HG03565 (cell line): ENCODE results near the gene HDAC3.
"Not testable (repeated sequence)": the region's sequence is repeated elsewhere in the genome, so short reads cannot be mapped to it uniquely, and the experiment has no call there.

Experiments
- ATAC-seq: cut with Tn5 transposase; IDR thresholded peaks from one replicate; pipeline ENCODE4 v1.9.1; 2021; ENCODE audit warnings: mild to moderate bottlenecking, moderate library complexity; ENCODE audit not compliant: unreplicated experiment

HDAC3 gene

GRCh38 chr5:141636106-141636412 is 590 bp downstream of the HDAC3 start:
- no peak for ATAC-seq

GRCh38 chr5:141635646-141636045 is 1.0 kb downstream of the HDAC3 start:
- no peak for ATAC-seq

GRCh38 chr5:141634720-141635119 is 1.9 kb downstream of the HDAC3 start:
- ATAC-seq: no peak

- ATAC-seq: peak; percentile 81
Measured at GRCh38 chr5:141633871-141634561, 2.6 kb downstream of the HDAC3 start.

GRCh38 chr5:141632650-141633049 is 4.0 kb downstream of the HDAC3 start:
- no peak for ATAC-seq

- no peak for ATAC-seq
Measured at GRCh38 chr5:141630570-141631140, 6.0 kb downstream of the HDAC3 start.

GRCh38 chr5:141628175-141628788 is 8.4 kb downstream of the HDAC3 start:
- no peak for ATAC-seq

GRCh38 chr5:141623611-141624010 is 13.0 kb downstream of the HDAC3 start:
- no peak for ATAC-seq

GRCh38 chr5:141623186-141623585 is 13.5 kb downstream of the HDAC3 start:
- ATAC-seq: peak; percentile 61

- ATAC-seq: peak; percentile 58
Measured at GRCh38 chr5:141618804-141619554, 17.7 kb downstream of the HDAC3 start, which contains the start of gene DIAPH1. TSS of gene DIAPH1 (minus strand) at chr5:141619000. CDS start at chr5:141618914, 86 bp downstream.

- ATAC-seq: peak; percentile 17
Measured at GRCh38 chr5:141618030-141618803, 18.4 kb downstream of the HDAC3 start.

GRCh38 chr5:141617682-141618029 is 19.0 kb downstream of the HDAC3 start:
- no peak for ATAC-seq

GRCh38 chr5:141617128-141617527 is 19.5 kb downstream of the HDAC3 start:
- no peak for ATAC-seq

- ATAC-seq: no peak
Measured at GRCh38 chr5:141615991-141616720, 20.5 kb downstream of the HDAC3 start.

GRCh38 chr5:141613344-141613743 is 23.3 kb downstream of the HDAC3 start:
- no peak for ATAC-seq

- ATAC-seq: no peak
Measured at GRCh38 chr5:141611289-141611688, 25.4 kb downstream of the HDAC3 start.

- not testable (repeated sequence) for ATAC-seq
Measured at GRCh38 chr5:141609921-141610320, 26.7 kb downstream of the HDAC3 start.

GRCh38 chr5:141609044-141609443 is 27.6 kb downstream of the HDAC3 start:
- ATAC-seq: no peak

- no peak for ATAC-seq
Measured at GRCh38 chr5:141608557-141608956, 28.1 kb downstream of the HDAC3 start.

- ATAC-seq: no peak
Measured at GRCh38 chr5:141608046-141608445, 28.6 kb downstream of the HDAC3 start.
